ENCODE measurements around the gene DDX17. TPM values are rescaled to one million over a fixed set of nuclear protein-coding genes. Genes with fewer than 3 reads are reported as not detected.

DDX17 gene
- total and polyA plus RNA-seq, 10 of the 15 experiments (the other 5 are each of a cell fraction or from before 2014, with no cell fraction given) = 25.2 to 778 (median 266) TPM

GRCh38 chr22:38549101-38549894, 43.2 kb upstream of the DDX17 start (continued):
- TF ChIP-seq, protein P1, sequence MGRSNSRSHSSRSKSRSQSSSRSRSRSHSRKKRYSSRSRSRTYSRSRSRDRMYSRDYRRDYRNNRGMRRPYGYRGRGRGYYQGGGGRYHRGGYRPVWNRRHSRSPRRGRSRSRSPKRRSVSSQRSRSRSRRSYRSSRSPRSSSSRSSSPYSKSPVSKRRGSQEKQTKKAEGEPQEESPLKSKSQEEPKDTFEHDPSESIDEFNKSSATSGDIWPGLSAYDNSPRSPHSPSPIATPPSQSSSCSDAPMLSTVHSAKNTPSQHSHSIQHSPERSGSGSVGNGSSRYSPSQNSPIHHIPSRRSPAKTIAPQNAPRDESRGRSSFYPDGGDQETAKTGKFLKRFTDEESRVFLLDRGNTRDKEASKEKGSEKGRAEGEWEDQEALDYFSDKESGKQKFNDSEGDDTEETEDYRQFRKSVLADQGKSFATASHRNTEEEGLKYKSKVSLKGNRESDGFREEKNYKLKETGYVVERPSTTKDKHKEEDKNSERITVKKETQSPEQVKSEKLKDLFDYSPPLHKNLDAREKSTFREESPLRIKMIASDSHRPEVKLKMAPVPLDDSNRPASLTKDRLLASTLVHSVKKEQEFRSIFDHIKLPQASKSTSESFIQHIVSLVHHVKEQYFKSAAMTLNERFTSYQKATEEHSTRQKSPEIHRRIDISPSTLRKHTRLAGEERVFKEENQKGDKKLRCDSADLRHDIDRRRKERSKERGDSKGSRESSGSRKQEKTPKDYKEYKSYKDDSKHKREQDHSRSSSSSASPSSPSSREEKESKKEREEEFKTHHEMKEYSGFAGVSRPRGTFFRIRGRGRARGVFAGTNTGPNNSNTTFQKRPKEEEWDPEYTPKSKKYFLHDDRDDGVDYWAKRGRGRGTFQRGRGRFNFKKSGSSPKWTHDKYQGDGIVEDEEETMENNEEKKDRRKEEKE (IDR thresholded peaks at IDR 0.05) = no peak
- TF ChIP-seq IRF3 (IDR thresholded peaks at IDR 0.05) (no peak), ELK1 (IDR thresholded peaks at IDR 0.05; ENCODE audit: low read depth, low read length) (no peak), ZZZ3 (IDR thresholded peaks at IDR 0.05; ENCODE audit: control insufficient read depth, insufficient read length, low read depth) (no peak), GABPA (IDR thresholded peaks at IDR 0.05; ENCODE audit: low read depth) (no peak), SPI1 (IDR thresholded peaks at IDR 0.05; ENCODE audit: borderline replicate concordance, insufficient read depth, low read depth, low read length) (peak; percentile 76; the same call in 1 of the 2 replicates), MTA3 (IDR thresholded peaks at IDR 0.05; ENCODE audit: borderline replicate concordance, low read length) (no peak), JUNB (IDR thresholded peaks at IDR 0.05) (peak; percentile 35; the same call in 1 of the 2 replicates), MYC (IDR thresholded peaks at IDR 0.05; ENCODE audit: insufficient read depth, insufficient read length, insufficient replicate concordance, low read length, severe bottlenecking) (no peak), ZNF24 (IDR thresholded peaks at IDR 0.05) (0 out of 2 replicates have a peak, but pooled peaks have one; percentile 29), SP1 (IDR thresholded peaks at IDR 0.05; ENCODE audit: low read depth, low read length) (no peak), CREB1 (IDR thresholded peaks at IDR 0.05; ENCODE audit: low read depth) (no peak), CBFB (IDR thresholded peaks at IDR 0.05; ENCODE audit: low read depth) (no peak), SKIL (IDR thresholded peaks at IDR 0.05; ENCODE audit: low read depth, poor library complexity, severe bottlenecking) (no peak)
- TF ChIP-seq, protein P2, sequence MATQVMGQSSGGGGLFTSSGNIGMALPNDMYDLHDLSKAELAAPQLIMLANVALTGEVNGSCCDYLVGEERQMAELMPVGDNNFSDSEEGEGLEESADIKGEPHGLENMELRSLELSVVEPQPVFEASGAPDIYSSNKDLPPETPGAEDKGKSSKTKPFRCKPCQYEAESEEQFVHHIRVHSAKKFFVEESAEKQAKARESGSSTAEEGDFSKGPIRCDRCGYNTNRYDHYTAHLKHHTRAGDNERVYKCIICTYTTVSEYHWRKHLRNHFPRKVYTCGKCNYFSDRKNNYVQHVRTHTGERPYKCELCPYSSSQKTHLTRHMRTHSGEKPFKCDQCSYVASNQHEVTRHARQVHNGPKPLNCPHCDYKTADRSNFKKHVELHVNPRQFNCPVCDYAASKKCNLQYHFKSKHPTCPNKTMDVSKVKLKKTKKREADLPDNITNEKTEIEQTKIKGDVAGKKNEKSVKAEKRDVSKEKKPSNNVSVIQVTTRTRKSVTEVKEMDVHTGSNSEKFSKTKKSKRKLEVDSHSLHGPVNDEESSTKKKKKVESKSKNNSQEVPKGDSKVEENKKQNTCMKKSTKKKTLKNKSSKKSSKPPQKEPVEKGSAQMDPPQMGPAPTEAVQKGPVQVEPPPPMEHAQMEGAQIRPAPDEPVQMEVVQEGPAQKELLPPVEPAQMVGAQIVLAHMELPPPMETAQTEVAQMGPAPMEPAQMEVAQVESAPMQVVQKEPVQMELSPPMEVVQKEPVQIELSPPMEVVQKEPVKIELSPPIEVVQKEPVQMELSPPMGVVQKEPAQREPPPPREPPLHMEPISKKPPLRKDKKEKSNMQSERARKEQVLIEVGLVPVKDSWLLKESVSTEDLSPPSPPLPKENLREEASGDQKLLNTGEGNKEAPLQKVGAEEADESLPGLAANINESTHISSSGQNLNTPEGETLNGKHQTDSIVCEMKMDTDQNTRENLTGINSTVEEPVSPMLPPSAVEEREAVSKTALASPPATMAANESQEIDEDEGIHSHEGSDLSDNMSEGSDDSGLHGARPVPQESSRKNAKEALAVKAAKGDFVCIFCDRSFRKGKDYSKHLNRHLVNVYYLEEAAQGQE (IDR thresholded peaks at IDR 0.05; ENCODE audit: low read depth, low read length) = no peak
- TF ChIP-seq, protein P3, sequence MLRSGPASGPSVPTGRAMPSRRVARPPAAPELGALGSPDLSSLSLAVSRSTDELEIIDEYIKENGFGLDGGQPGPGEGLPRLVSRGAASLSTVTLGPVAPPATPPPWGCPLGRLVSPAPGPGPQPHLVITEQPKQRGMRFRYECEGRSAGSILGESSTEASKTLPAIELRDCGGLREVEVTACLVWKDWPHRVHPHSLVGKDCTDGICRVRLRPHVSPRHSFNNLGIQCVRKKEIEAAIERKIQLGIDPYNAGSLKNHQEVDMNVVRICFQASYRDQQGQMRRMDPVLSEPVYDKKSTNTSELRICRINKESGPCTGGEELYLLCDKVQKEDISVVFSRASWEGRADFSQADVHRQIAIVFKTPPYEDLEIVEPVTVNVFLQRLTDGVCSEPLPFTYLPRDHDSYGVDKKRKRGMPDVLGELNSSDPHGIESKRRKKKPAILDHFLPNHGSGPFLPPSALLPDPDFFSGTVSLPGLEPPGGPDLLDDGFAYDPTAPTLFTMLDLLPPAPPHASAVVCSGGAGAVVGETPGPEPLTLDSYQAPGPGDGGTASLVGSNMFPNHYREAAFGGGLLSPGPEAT (IDR thresholded peaks at IDR 0.05; ENCODE audit: low read depth) = peak; percentile 86
